GM19395 (cell line): Measurements from ENCODE around the gene INPP5A.
A peak's percentile ranks its signal among the peaks of the same experiment; 100 is the strongest.
"Not testable (repeated sequence)": the region's sequence is repeated elsewhere in the genome, so short reads cannot be mapped to it uniquely, and the experiment has no call there.

Experiments
- ATAC-seq: cut with Tn5 transposase; IDR thresholded peaks from one replicate; pipeline ENCODE4 v1.9.1; 2021; ENCODE audit warnings: mild to moderate bottlenecking, moderate library complexity; ENCODE audit not compliant: unreplicated experiment

INPP5A gene

GRCh38 chr10:132591166-132591971 lies 53.8 kb downstream of the INPP5A start:
- no peak for ATAC-seq

- ATAC-seq = peak; percentile 10
These were observed 55.3 kb downstream of the INPP5A start for GRCh38 chr10:132592790-132593383.

GRCh38 chr10:132593389-132593788 lies 55.8 kb downstream of the INPP5A start:
- ATAC-seq = peak; percentile 68

- ATAC-seq = peak; percentile 63
These were observed 56.6 kb downstream of the INPP5A start for GRCh38 chr10:132593900-132594876.

GRCh38 chr10:132595021-132595420 lies 57.4 kb downstream of the INPP5A start:
- no peak for ATAC-seq

- ATAC-seq = no peak
These were observed 58.3 kb downstream of the INPP5A start for GRCh38 chr10:132595854-132596253.

GRCh38 chr10:132596742-132597279 lies 59.2 kb downstream of the INPP5A start:
- no peak for ATAC-seq

GRCh38 chr10:132597654-132598053 lies 60.1 kb downstream of the INPP5A start:
- no peak for ATAC-seq

GRCh38 chr10:132599023-132599618 lies 61.5 kb downstream of the INPP5A start:
- not testable (repeated sequence) for ATAC-seq

- no peak for ATAC-seq
These were observed 62.1 kb downstream of the INPP5A start for GRCh38 chr10:132599732-132600131.

- ATAC-seq = no peak
These were observed 62.8 kb downstream of the INPP5A start for GRCh38 chr10:132600416-132600815.

GRCh38 chr10:132601567-132601966 lies 64.0 kb downstream of the INPP5A start:
- ATAC-seq = no peak

- ATAC-seq = no peak
These were observed 65.0 kb downstream of the INPP5A start for GRCh38 chr10:132602614-132603013.

GRCh38 chr10:132603851-132604533 lies 66.4 kb downstream of the INPP5A start:
- ATAC-seq = no peak

GRCh38 chr10:132604686-132605085 lies 67.1 kb downstream of the INPP5A start:
- ATAC-seq = no peak

GRCh38 chr10:132605390-132605789 lies 67.8 kb downstream of the INPP5A start:
- ATAC-seq = no peak

GRCh38 chr10:132606031-132606491 lies 68.5 kb downstream of the INPP5A start:
- ATAC-seq = no peak

- no peak for ATAC-seq
These were observed 69.1 kb downstream of the INPP5A start for GRCh38 chr10:132606536-132607316.

GRCh38 chr10:132607491-132607890 lies 69.9 kb downstream of the INPP5A start:
- no peak for ATAC-seq
